Stomach (tissue), 9 donors: Measurements from ENCODE around the gene MAST4. TPM values are rescaled to one million over a fixed set of nuclear protein-coding genes. Genes with fewer than 3 reads are reported as not detected.

Source experiments
- DNase-seq, 2 donors: peaks; one replicate each; pipeline versions ENCODE4 v3.0.0 to v3.0.0-alpha.2; 2013 to 2019
- H3K27ac ChIP-seq, 5 donors: fragments of 200-600 bp in 4 of 5; sonication (generic) in 4 of 5; one replicate each; pipeline ENCODE4 v1.5.1; 2013 to 2019; ENCODE audit warnings: mild to moderate bottlenecking in 1 of 5, moderate library complexity in 1 of 5
- H3K27me3 ChIP-seq, 3 donors: fragments of 200-600 bp; sonication (generic); one replicate each; pipeline ENCODE4 v1.5.1; 2017 to 2019; ENCODE audit warnings: mixed run types in 1 of 3
- H3K36me3 ChIP-seq, 4 donors: fragments of 200-600 bp; sonication (generic); 1 replicate in 3 of 4; 2 replicates in 1 of 4; pipeline ENCODE4 v1.5.1; 2016 to 2019
- H3K4me1 ChIP-seq, 4 donors: fragments of 200-600 bp; sonication (generic); one replicate each; pipeline ENCODE4 v1.5.1; 2016 to 2019
- H3K4me3 ChIP-seq, 4 donors: fragments of 200-600 bp; sonication (generic) in 3 of 4; one replicate each; pipeline ENCODE4 v1.5.1; 2016 to 2019; ENCODE audit warnings: mild to moderate bottlenecking in 1 of 4
- H3K9me3 ChIP-seq, 4 donors: fragments of 200-600 bp; sonication (generic); one replicate each; pipeline ENCODE4 v1.5.1; 2016 to 2019
- CTCF ChIP-seq, 7 experiments: fragments of 450-650 bp in 4 of 7; fragments of 200-600 bp in 3 of 7; sonication (generic) in 3 of 7; IDR thresholded peaks; one replicate each; pipeline ENCODE4 v1.5.1; 2016 to 2019; ENCODE audit warnings: antibody characterized with exemption in 7 of 7, control low read depth in 2 of 7, mild to moderate bottlenecking in 1 of 7
- EP300 ChIP-seq: sonication (generic); formaldehyde crosslinking; IDR thresholded peaks from one replicate; pipeline ENCODE4 v1.6.1; 2017; ENCODE audit warnings: antibody characterized with exemption
- POLR2A ChIP-seq, 4 donors: fragments of 450-650 bp; IDR thresholded peaks; one replicate each; pipeline ENCODE4 v1.6.1; 2016; ENCODE audit warnings: antibody characterized with exemption in 4 of 4, control low read depth in 2 of 4, mild to moderate bottlenecking in 1 of 4, moderate library complexity in 1 of 4
- POLR2AphosphoS5 ChIP-seq, 3 donors: sonication (generic); formaldehyde crosslinking; IDR thresholded peaks; one replicate each; pipeline ENCODE4 v1.6.1; 2016; ENCODE audit warnings: antibody characterized with exemption in 3 of 3
- WGBS, 5 donors: extraction: QIAGEN DNeasy Blood & Tissue Kit in 3 of 5; methylation state at CpG; one replicate each; pipeline versions ENCODE4 v1.1.5 to v1.1.7; 2013 to 2018; 5-methylcytosine and 5-hydroxymethylcytosine counted together
- intact Hi-C: fragments of 100-400 bp; cut with DNase I; formaldehyde crosslinking; loops from one replicate; pipeline ENCODE4 v1.15.1; 2023; ENCODE audit warnings: low total_unique reads
- polyA plus RNA-seq, 3 donors: library from polyadenylated mRNA; stranded (reverse); fragments of 200-250 nt; gene quantifications; one replicate each; pipeline ENCODE4 v1.2.3, GENCODE V29; 2013
- total RNA-seq, 5 donors: library from RNA; depleted of rRNA; stranded (reverse); fragments of >200 nt; gene quantifications; one replicate each; pipeline versions ENCODE4 v1.1.0 to v1.2.3, GENCODE V29; 2014 to 2016
- donor health status: healthy with polysubstance abuse.
- donor health status: Bipolar disorder and iron deficiency.
- donor health status: healthy.

Gene MAST4
- total and polyA plus RNA-seq, 8 donors: 1.5 to 52.5 (median 32.1) TPM

- DNase-seq: no peak
- Histone ChIP-seq H3K9me3 (peaks cover 0 to 4% (median 0%) of the 10 kb centered on the region in 4 donors), H3K36me3 (no peaks in the 10 kb centered on the region), H3K4me3 (no peak overlapping the region), H3K27ac (no peak overlapping the region), H3K4me1 (peaks cover 7 to 43% (median 9%) of the 10 kb centered on the region in 4 donors), H3K27me3 (no peaks in the 10 kb centered on the region)
- TF ChIP-seq POLR2A (IDR thresholded peaks at IDR 0.05) (no peak), EP300 (no peak), CTCF (IDR thresholded peaks at IDR 0.05) (no peak)
- 35 to 80% (median 65%) methylated on average over 2 of the region's 2 CpGs for WGBS, 5 donors
- intact Hi-C loops: loop anchor here (10.0 kb wide), 1 partner anchor 399 kb away; no protein-coding TSS in a partner anchor
Observed at GRCh38 chr5:67203701-67204074, 607.5 kb downstream of the MAST4 start.

- H3K27ac ChIP-seq: peak overlapping the region in 1 of 5 donors; percentile 48
- H3K36me3 ChIP-seq: no peaks in the 10 kb centered on the region
- H3K9me3 ChIP-seq: peaks cover 0 to 4% (median 0%) of the 10 kb centered on the region in 4 donors
- TF ChIP-seq POLR2A (IDR thresholded peaks at IDR 0.05): no peak
- no peak for TF ChIP-seq CTCF (IDR thresholded peaks at IDR 0.05)
- TF ChIP-seq EP300: no peak
- no peak for TF ChIP-seq POLR2AphosphoS5 (IDR thresholded peaks at IDR 0.05)
- peaks cover 7 to 53% (median 12%) of the 10 kb centered on the region in 4 donors for H3K4me1 ChIP-seq
- intact Hi-C loops: loop anchor here (5.0 to 10.0 kb wide), 2 partner anchors 43 to 400 kb away; no protein-coding TSS in a partner anchor
- DNase-seq: no peak
- H3K4me3 ChIP-seq: no peak overlapping the region
- no peaks in the 10 kb centered on the region for H3K27me3 ChIP-seq
- WGBS, 5 donors: 66 to 83% (median 77%) methylated on average over 5 of the region's 5 CpGs
Observed at GRCh38 chr5:67204821-67205220, 608.6 kb downstream of the MAST4 start.

GRCh38 chr5:67205981-67206380, 609.8 kb downstream of the MAST4 start:
- Histone ChIP-seq H3K27ac (peak overlapping the region; percentile 18 to 80 (median 35)), H3K4me1 (peaks cover 7 to 53% (median 12%) of the 10 kb centered on the region in 4 donors), H3K9me3 (peaks cover 0 to 3% (median 0%) of the 10 kb centered on the region in 4 donors), H3K4me3 (no peak overlapping the region), H3K36me3 (no peaks in the 10 kb centered on the region), H3K27me3 (no peaks in the 10 kb centered on the region)
- intact Hi-C loops: loop anchor here (5.0 to 10.0 kb wide), 2 partner anchors 44 to 401 kb away; no protein-coding TSS in a partner anchor
- TF ChIP-seq POLR2A (IDR thresholded peaks at IDR 0.05) (no peak), CTCF (IDR thresholded peaks at IDR 0.05) (no peak), EP300 (no peak), POLR2AphosphoS5 (IDR thresholded peaks at IDR 0.05) (no peak)
- DNase-seq: no peak
- WGBS, 5 donors: 79 to 96% (median 92%) methylated on average over 3 of the region's 3 CpGs

- no peaks in the 10 kb centered on the region for H3K36me3 ChIP-seq
- peaks cover 7 to 53% (median 12%) of the 10 kb centered on the region in 4 donors for H3K4me1 ChIP-seq
- peak overlapping the region in 4 of 5 donors; percentile 21 to 80 (median 50) for H3K27ac ChIP-seq
- no peak for DNase-seq
- H3K9me3 ChIP-seq: no peaks in the 10 kb centered on the region
- no peaks in the 10 kb centered on the region for H3K27me3 ChIP-seq
- intact Hi-C loops: loop anchor here (5.0 to 10.0 kb wide), 2 partner anchors 44 to 402 kb away; no protein-coding TSS in a partner anchor
- TF ChIP-seq POLR2A (IDR thresholded peaks at IDR 0.05) (no peak), POLR2AphosphoS5 (IDR thresholded peaks at IDR 0.05) (no peak), EP300 (no peak), CTCF (IDR thresholded peaks at IDR 0.05) (no peak)
- 63 to 72% (median 66%) methylated on average over 2 of the region's 2 CpGs for WGBS, 5 donors
- no peak overlapping the region for H3K4me3 ChIP-seq
Observed at GRCh38 chr5:67206461-67206860, 610.3 kb downstream of the MAST4 start.
